Mesendoderm (in vitro differentiated cells): Measurements from ENCODE around the gene AK4. TPM values are rescaled to one million over a fixed set of nuclear protein-coding genes. Genes with fewer than 3 reads are reported as not detected.

Experiments
- DNase-seq: peaks from one replicate; pipeline ENCODE4 v3.0.0; 2013
- H2AK5ac ChIP-seq: 2 replicates; pipeline ENCODE4 v1.6.1; 2013; ENCODE audit warnings: low read length, inconsistent platforms
- H2BK120ac ChIP-seq: 2 replicates; pipeline ENCODE4 v1.6.1; 2013; ENCODE audit warnings: low read depth, mild to moderate bottlenecking, low read length, moderate library complexity, mixed read lengths
- H2BK15ac ChIP-seq: replicated peaks from 2 replicates; pipeline ENCODE4 v1.6.1; 2013; ENCODE audit warnings: low read depth, mild to moderate bottlenecking, moderate library complexity
- H2BK5ac ChIP-seq: 2 replicates; pipeline ENCODE4 v1.6.1; 2013; ENCODE audit warnings: low read length, inconsistent platforms
- H3K18ac ChIP-seq: 2 replicates; pipeline ENCODE4 v1.6.1; 2013; ENCODE audit warnings: mild to moderate bottlenecking, low read length, mixed read lengths
- H3K23ac ChIP-seq: one replicate; pipeline ENCODE4 v1.6.1; 2013; ENCODE audit warnings: low read length
- H3K27ac ChIP-seq: 2 replicates; pipeline ENCODE4 v1.5.1; 2013; ENCODE audit warnings: low read depth, mild to moderate bottlenecking, inconsistent platforms, low read length, moderate library complexity
- H3K27me3 ChIP-seq: 2 replicates; pipeline ENCODE4 v1.6.1; 2013; ENCODE audit warnings: low read length, control low read depth, mild to moderate bottlenecking, inconsistent platforms; ENCODE audit not compliant: insufficient read depth, poor library complexity
- H3K36me3 ChIP-seq: 2 replicates; pipeline ENCODE4 v1.6.1; 2013; ENCODE audit warnings: low read length, inconsistent platforms; ENCODE audit not compliant: control insufficient read depth, insufficient read depth
- H3K4ac ChIP-seq: one replicate; pipeline ENCODE4 v1.6.1; 2013; ENCODE audit warnings: low read depth, mild to moderate bottlenecking, low read length, moderate library complexity
- H3K4me1 ChIP-seq: 2 replicates; pipeline ENCODE4 v1.6.1; 2013; ENCODE audit warnings: low read depth, low read length, inconsistent platforms; ENCODE audit not compliant: control insufficient read depth
- H3K4me2 ChIP-seq: 2 replicates; pipeline ENCODE4 v1.6.1; 2013; ENCODE audit warnings: low read length
- H3K4me3 ChIP-seq: 2 replicates; pipeline ENCODE4 v1.5.1; 2013; ENCODE audit warnings: mild to moderate bottlenecking, low read length
- H3K56ac ChIP-seq: one replicate; pipeline ENCODE4 v1.6.1; 2013; ENCODE audit warnings: low read length
- H3K79me1 ChIP-seq: 2 replicates; pipeline ENCODE4 v1.6.1; 2013; ENCODE audit warnings: low read length, inconsistent platforms
- H3K79me2 ChIP-seq: 2 replicates; pipeline ENCODE4 v1.6.1; 2013; ENCODE audit warnings: mild to moderate bottlenecking, low read length; ENCODE audit not compliant: control insufficient read depth, insufficient read depth
- H3K9ac ChIP-seq: 2 replicates; pipeline ENCODE4 v1.6.1; 2013; ENCODE audit warnings: low read length, inconsistent platforms
- H4K5ac ChIP-seq: one replicate; pipeline ENCODE4 v1.6.1; 2013; ENCODE audit warnings: low read length
- H4K8ac ChIP-seq: one replicate; pipeline ENCODE4 v1.6.1; 2013; ENCODE audit warnings: low read depth, mild to moderate bottlenecking, control low read depth, low read length, moderate library complexity
- WGBS: extraction: QIAGEN DNeasy Blood & Tissue Kit; methylation state at CpG from one replicate; pipeline ENCODE4 v1.1.7; 2013; ENCODE audit warnings: low lambda C conversion rate, missing lambda C conversion rate; ENCODE audit not compliant: insufficient coverage; ENCODE audit errors: extremely low coverage; 5-methylcytosine and 5-hydroxymethylcytosine counted together
- small RNA-seq: library from polyadenylated mRNA; stranded (forward); fragments of <200 nt; extraction: miRNeasy Mini kit (QIAGEN cat#:217004); gene quantifications from one replicate; pipeline ENCODE3, GENCODE V24; 2013; ENCODE audit not compliant: insufficient read depth

The AK4 gene

DNA sequence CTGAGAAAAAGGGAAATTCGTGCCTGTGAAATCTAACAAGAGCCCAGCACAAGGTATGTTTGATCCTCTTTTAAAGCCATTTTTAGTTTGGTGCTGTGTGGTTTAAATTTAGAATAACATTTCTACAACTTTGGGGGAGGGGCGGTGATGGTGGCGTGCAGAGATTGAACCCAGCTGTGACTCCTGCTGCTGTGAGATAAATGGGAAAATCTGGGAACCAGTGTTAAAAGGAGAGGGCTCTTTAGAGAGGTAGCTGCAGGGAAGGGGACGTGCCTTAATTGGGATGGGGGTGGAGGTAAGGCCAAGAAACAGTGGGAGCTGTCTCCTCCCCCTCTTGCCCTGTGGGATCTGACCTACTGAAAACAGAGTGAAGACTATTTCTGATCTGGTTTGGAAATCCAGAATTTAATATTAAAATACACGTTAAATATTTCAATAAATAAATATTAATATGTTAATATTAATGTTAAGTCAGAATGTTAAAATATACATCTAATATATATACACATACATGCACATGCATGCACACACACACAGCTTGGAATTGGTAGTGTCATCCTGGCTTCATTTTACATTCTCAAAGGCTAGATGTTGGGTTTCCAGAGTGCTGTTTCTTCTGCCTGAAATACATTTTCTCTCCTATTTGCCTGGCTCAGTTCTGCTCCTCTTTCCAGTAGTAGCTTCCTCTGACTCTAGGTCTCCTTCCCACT, 131.2 kb downstream of the AK4 start:
- Histone ChIP-seq H3K4me1 (peaks cover 7% of the 10 kb centered on the region), H3K18ac (peak overlapping the region; percentile 9), H3K9ac (no peak overlapping the region), H4K8ac (no peak overlapping the region), H3K4me2 (peak overlapping the region; percentile 27), H3K36me3 (no peaks in the 10 kb centered on the region), H3K4ac (no peak overlapping the region), H4K5ac (no peak overlapping the region), H2BK15ac (no peak overlapping the region), H3K79me2 (no peaks in the 10 kb centered on the region), H3K79me1 (no peaks in the 10 kb centered on the region), H3K27me3 (no peaks in the 10 kb centered on the region), H2AK5ac (no peak overlapping the region), H3K56ac (peak overlapping the region; percentile 20), H3K23ac (no peak overlapping the region), H2BK120ac (no peak overlapping the region), H2BK5ac (no peak overlapping the region), H3K27ac (no peak overlapping the region), H3K4me3 (no peak overlapping the region)
- peak; percentile 67 for DNase-seq
- WGBS = no CpG with 5 or more reads among the region's 5 CpGs

Small RNA genes within 50 kb of the gene (small RNA-seq; reads per million reads assigned to genes)
- not detected for gene RPS29P7
